MM.1S (cell line): Measurements from ENCODE around the gene PIK3CD.
A peak's percentile ranks its signal among the peaks of the same experiment; 100 is the strongest.

Experiments used
- DNase-seq: peaks from one replicate; pipeline ENCODE4 v3.0.0-alpha.2; 2015
- H2AFZ ChIP-seq: fragments of 300-600 bp; sonication (generic); 2 replicates; pipeline ENCODE4 v1.6.0; 2016; ENCODE audit warnings: antibody characterized with exemption, low read length
- H3F3A ChIP-seq: fragments of 300-600 bp; sonication (generic); 2 replicates; pipeline ENCODE4 v1.6.1; 2016; ENCODE audit warnings: mild to moderate bottlenecking, antibody characterized with exemption, low read length, moderate library complexity, mixed read lengths; ENCODE audit not compliant: insufficient read depth
- H3K27ac ChIP-seq: fragments of 300-600 bp; sonication (generic); 2 replicates; pipeline ENCODE4 v1.5.1; 2016; ENCODE audit warnings: mild to moderate bottlenecking, low read length
- H3K27me3 ChIP-seq: fragments of 300-600 bp; sonication (generic); replicated peaks from 2 replicates; pipeline ENCODE4 v1.6.0; 2016; ENCODE audit warnings: low read length; ENCODE audit not compliant: insufficient read depth
- H3K36me3 ChIP-seq: fragments of 300-600 bp; sonication (generic); replicated peaks from 2 replicates; pipeline ENCODE4 v1.6.1; 2016; ENCODE audit warnings: mild to moderate bottlenecking, low read length, mixed read lengths; ENCODE audit not compliant: insufficient read depth
- H3K4me1 ChIP-seq: fragments of 300-600 bp; sonication (generic); 2 replicates; pipeline ENCODE4 v1.6.1; 2016; ENCODE audit warnings: low read length, mixed read lengths
- H3K4me2 ChIP-seq: fragments of 300-600 bp; sonication (generic); 2 replicates; pipeline ENCODE4 v1.6.0; 2016; ENCODE audit warnings: low read depth, low read length
- H3K4me3 ChIP-seq: fragments of 300-600 bp; sonication (generic); 2 replicates; pipeline ENCODE4 v1.5.1; 2016; ENCODE audit warnings: low read length, mixed read lengths
- H3K79me2 ChIP-seq: fragments of 300-600 bp; sonication (generic); 2 replicates; pipeline ENCODE4 v1.6.1; 2016; ENCODE audit warnings: mixed run types, low read length, mixed read lengths
- H3K9ac ChIP-seq: fragments of 300-600 bp; sonication (generic); 2 replicates; pipeline ENCODE4 v1.6.1; 2016; ENCODE audit warnings: low read length, mixed read lengths
- H3K9me2 ChIP-seq: fragments of 300-600 bp; sonication (generic); replicated peaks from 2 replicates; pipeline ENCODE4 v1.6.1; 2016; ENCODE audit warnings: mild to moderate bottlenecking, low read length, mixed read lengths; ENCODE audit not compliant: insufficient read depth
- H3K9me3 ChIP-seq: fragments of 300-600 bp; sonication (generic); replicated peaks from 2 replicates; pipeline ENCODE4 v1.6.1; 2016; ENCODE audit warnings: mild to moderate bottlenecking, low read length, mixed read lengths; ENCODE audit not compliant: insufficient read depth
- H4K20me1 ChIP-seq: fragments of 300-600 bp; sonication (generic); 2 replicates; pipeline ENCODE4 v1.6.1; 2016; ENCODE audit warnings: mild to moderate bottlenecking, low read length, moderate library complexity, mixed read lengths; ENCODE audit not compliant: insufficient read depth
- CTCF ChIP-seq: fragments of 300-600 bp; sonication (generic); IDR thresholded peaks from 2 replicates; pipeline ENCODE4 v1.5.1; 2016; ENCODE audit warnings: antibody characterized with exemption, low read length, mixed read lengths
- EZH2 ChIP-seq: fragments of 300-600 bp; sonication (generic); optimal IDR thresholded peaks from 2 replicates; pipeline ENCODE3; 2017; ENCODE audit warnings: low read depth, mild to moderate bottlenecking, antibody characterized with exemption, low read length, mixed read lengths
- EZH2phosphoT487 ChIP-seq: fragments of 300-600 bp; sonication (generic); IDR thresholded peaks from 2 replicates; pipeline ENCODE4 v1.6.1; 2018; ENCODE audit warnings: antibody characterized with exemption, low read length

Gene PIK3CD

GRCh38 chr1:9715536-9716226, 64.2 kb downstream of the PIK3CD start:
- no peak overlapping the region for H3K27ac ChIP-seq

GRCh38 chr1:9716404-9717192, 65.1 kb downstream of the PIK3CD start:
- Histone ChIP-seq H3K9me3 (no peaks in the 10 kb centered on the region), H3K4me3 (peak overlapping the region; percentile 71), H3K4me2 (peak overlapping the region; percentile 85), H4K20me1 (no peaks in the 10 kb centered on the region), H3F3A (no peaks in the 10 kb centered on the region), H2AFZ (peak overlapping the region; percentile 91), H3K27ac (no peak overlapping the region), H3K9me2 (no peaks in the 10 kb centered on the region), H3K36me3 (no peaks in the 10 kb centered on the region), H3K79me2 (0 out of 2 replicates have a peak, but pooled peaks cover 2% of the 10 kb centered on the region), H3K27me3 (no peaks in the 10 kb centered on the region), H3K9ac (peak overlapping the region; percentile 78), H3K4me1 (peaks cover 16% of the 10 kb centered on the region)
- TF ChIP-seq CTCF: no peak
- no peak for TF ChIP-seq EZH2phosphoT487
- no peak for TF ChIP-seq EZH2
- no peak for DNase-seq

More at GRCh38 chr1:9715536-9716226, 64.2 kb downstream of the PIK3CD start:
- no peak overlapping the region for H2AFZ ChIP-seq
- H3K36me3 ChIP-seq: no peaks in the 10 kb centered on the region
- no peak for TF ChIP-seq CTCF
- no peak for TF ChIP-seq EZH2
- TF ChIP-seq EZH2phosphoT487: no peak
- H3K4me1 ChIP-seq: peaks cover 9% of the 10 kb centered on the region
- H4K20me1 ChIP-seq: no peaks in the 10 kb centered on the region
- H3K4me2 ChIP-seq: no peak overlapping the region
- H3K27me3 ChIP-seq: no peaks in the 10 kb centered on the region
- no peaks in the 10 kb centered on the region for H3F3A ChIP-seq
- H3K4me3 ChIP-seq: no peak overlapping the region
- DNase-seq: no peak
- no peak overlapping the region for H3K9ac ChIP-seq
- 0 out of 2 replicates have a peak, but pooled peaks cover 2% of the 10 kb centered on the region for H3K79me2 ChIP-seq
- no peaks in the 10 kb centered on the region for H3K9me2 ChIP-seq
- no peaks in the 10 kb centered on the region for H3K9me3 ChIP-seq

GRCh38 chr1:9717193-9718005, 65.9 kb downstream of the PIK3CD start:
- DNase-seq: peak; percentile 88
- TF ChIP-seq CTCF (no peak; the same call in 1 of the 2 replicates), EZH2 (no peak), EZH2phosphoT487 (no peak)
- peak overlapping the region; percentile 71 for H3K4me3 ChIP-seq
- H3K36me3 ChIP-seq: no peaks in the 10 kb centered on the region
- H3K9me3 ChIP-seq: no peaks in the 10 kb centered on the region
- H4K20me1 ChIP-seq: no peaks in the 10 kb centered on the region
- H3K4me1 ChIP-seq: peaks cover 17% of the 10 kb centered on the region
- no peaks in the 10 kb centered on the region for H3F3A ChIP-seq
- no peaks in the 10 kb centered on the region for H3K9me2 ChIP-seq
- 0 out of 2 replicates have a peak, but pooled peaks cover 2% of the 10 kb centered on the region for H3K79me2 ChIP-seq
- peak overlapping the region; percentile 85 for H3K4me2 ChIP-seq
- H3K27ac ChIP-seq: peak overlapping the region; percentile 59; the same call in 1 of the 2 replicates
- peak overlapping the region; percentile 91 for H2AFZ ChIP-seq
- H3K9ac ChIP-seq: peak overlapping the region; percentile 78
- H3K27me3 ChIP-seq: no peaks in the 10 kb centered on the region
